Measurements from ENCODE around the gene ABLIM2. TPM values are rescaled to one million over a fixed set of nuclear protein-coding genes. Genes with fewer than 3 reads are reported as not detected.
A peak's percentile ranks its signal among the peaks of the same experiment; 100 is the strongest.

ABLIM2 gene
- total and polyA plus RNA-seq, 10 of the 15 experiments (the other 5 are each of a cell fraction or from before 2014, with no cell fraction given) = 0.03 to 0.15 (median 0.05) TPM; not detected in 7

GRCh38 chr4:8171984-8172924, 13.6 kb upstream of the ABLIM2 start (continued):
- TF ChIP-seq MYC (IDR thresholded peaks at IDR 0.05; ENCODE audit: insufficient read depth, insufficient read length, insufficient replicate concordance, low read length, severe bottlenecking) (no peak), EGR1 (IDR thresholded peaks at IDR 0.05; ENCODE audit: borderline replicate concordance in 1 of 2, low read depth in 2 of 2, low read length in 2 of 2) (0 out of 3 replicates have a peak, but pooled peaks of 1 of the 2 experiments have one; percentile 25), HDGF (IDR thresholded peaks at IDR 0.05) (no peak), ZNF217 (IDR thresholded peaks at IDR 0.05) (peak; percentile 89), TCF7 (IDR thresholded peaks at IDR 0.05; ENCODE audit: borderline replicate concordance) (no peak), NKRF (conservative IDR thresholded peaks at IDR 0.05) (0 out of 2 replicates have a peak, but pooled peaks have one; percentile 26), HSF1 (IDR thresholded peaks at IDR 0.05; ENCODE audit: low read depth, low read length) (no peak), CBX3 (IDR thresholded peaks at IDR 0.05; ENCODE audit: borderline replicate concordance, low read depth) (no peak), TCF12 (IDR thresholded peaks at IDR 0.05; ENCODE audit: low read depth, low read length) (peak; percentile 87), SKIL (IDR thresholded peaks at IDR 0.05; ENCODE audit: low read depth, poor library complexity, severe bottlenecking) (no peak), YBX1 (IDR thresholded peaks at IDR 0.05) (no peak), HDAC6 (IDR thresholded peaks at IDR 0.05; ENCODE audit: unreplicated experiment) (no peak), TBL1XR1 (IDR thresholded peaks at IDR 0.05; ENCODE audit: low read depth, low read length) (no peak), SMARCA5 (IDR thresholded peaks at IDR 0.05) (peak; percentile 92), BCL3 (IDR thresholded peaks at IDR 0.05; ENCODE audit: borderline replicate concordance, insufficient read depth, low read depth, low read length, poor library complexity, severe bottlenecking) (peak; percentile 15), EP300 (IDR thresholded peaks at IDR 0.05; ENCODE audit: borderline replicate concordance in 1 of 2, control insufficient read depth in 1 of 2, low read depth in 2 of 2, low read length in 2 of 2) (peak in 1 of 2 experiments; percentile 67; a peak in 1 of 4 replicates), RB1 (IDR thresholded peaks at IDR 0.05; ENCODE audit: borderline replicate concordance) (no peak; the same call in 1 of the 2 replicates), NR2C2 (IDR thresholded peaks at IDR 0.05; ENCODE audit: borderline replicate concordance, control insufficient read depth, insufficient read length, low read depth) (no peak), JUNB (IDR thresholded peaks at IDR 0.05) (no peak), POLR2AphosphoS2 (IDR thresholded peaks at IDR 0.05; ENCODE audit: low read depth, low read length) (no peak), FOXM1 (IDR thresholded peaks at IDR 0.05; ENCODE audit: low read depth, low read length) (no peak)
